Left renal pelvis (tissue), 4 donors: ENCODE measurements around the gene CYBRD1. TPM values are rescaled to one million over a fixed set of nuclear protein-coding genes. Genes with fewer than 3 reads are reported as not detected.

Experiments
- DNase-seq, 4 donors: peaks; one replicate each; pipeline ENCODE4 v3.0.0-alpha.2; 2013; ENCODE audit warnings: low read depth in 4 of 4, low spot score in 3 of 4
- polyA plus RNA-seq, 4 donors: library from polyadenylated mRNA; unstranded; fragments of 120-200 nt; gene quantifications; one replicate each; pipeline ENCODE4 v1.2.1, GENCODE V29; 2013; ENCODE audit not compliant: insufficient read length in 4 of 4

The CYBRD1 gene
- polyA plus RNA-seq, 4 donors, result 32.4 to 206 (median 60.9) TPM

DNA sequence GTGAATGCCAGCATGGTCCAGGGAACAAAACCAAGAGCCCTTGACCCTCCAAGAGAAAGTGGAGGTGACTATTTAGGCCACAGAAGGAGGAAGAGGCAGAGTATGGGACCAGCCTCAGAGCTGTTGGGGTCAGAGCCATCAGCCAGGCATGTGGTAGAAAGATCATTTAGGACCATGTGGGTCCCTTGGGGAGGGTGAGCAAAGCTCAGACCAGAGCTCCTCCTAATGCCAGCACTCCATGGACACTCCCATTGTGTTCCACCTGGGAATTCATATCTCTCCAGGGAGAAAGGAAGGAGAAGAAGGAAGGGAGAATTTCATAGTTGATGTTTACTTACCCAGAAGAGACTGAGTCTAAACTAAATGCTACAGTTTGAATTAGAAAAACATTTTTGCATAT lies 73.2 kb downstream of the CYBRD1 start:
- no peak for DNase-seq

DNA sequence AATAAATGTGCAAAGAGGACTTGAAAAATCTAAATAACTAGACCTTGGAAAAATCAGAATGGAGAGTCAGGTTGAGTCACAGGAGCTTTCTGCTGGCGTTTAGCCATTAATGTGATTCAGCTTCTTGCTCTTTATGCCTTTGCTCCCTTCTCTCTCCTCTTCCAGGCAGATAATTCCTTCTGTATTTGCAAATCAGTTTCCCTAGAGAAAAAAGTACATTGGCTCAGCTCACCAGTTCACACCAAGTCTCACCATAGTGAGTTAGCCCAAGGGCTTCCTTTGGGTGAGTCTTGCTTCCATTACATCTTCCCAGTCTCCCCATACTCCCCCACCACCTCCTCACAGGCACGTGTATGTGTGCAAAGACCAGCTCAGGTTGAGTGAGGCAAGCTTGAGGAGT lies 73.6 kb downstream of the CYBRD1 start:
- no peak for DNase-seq

DNA sequence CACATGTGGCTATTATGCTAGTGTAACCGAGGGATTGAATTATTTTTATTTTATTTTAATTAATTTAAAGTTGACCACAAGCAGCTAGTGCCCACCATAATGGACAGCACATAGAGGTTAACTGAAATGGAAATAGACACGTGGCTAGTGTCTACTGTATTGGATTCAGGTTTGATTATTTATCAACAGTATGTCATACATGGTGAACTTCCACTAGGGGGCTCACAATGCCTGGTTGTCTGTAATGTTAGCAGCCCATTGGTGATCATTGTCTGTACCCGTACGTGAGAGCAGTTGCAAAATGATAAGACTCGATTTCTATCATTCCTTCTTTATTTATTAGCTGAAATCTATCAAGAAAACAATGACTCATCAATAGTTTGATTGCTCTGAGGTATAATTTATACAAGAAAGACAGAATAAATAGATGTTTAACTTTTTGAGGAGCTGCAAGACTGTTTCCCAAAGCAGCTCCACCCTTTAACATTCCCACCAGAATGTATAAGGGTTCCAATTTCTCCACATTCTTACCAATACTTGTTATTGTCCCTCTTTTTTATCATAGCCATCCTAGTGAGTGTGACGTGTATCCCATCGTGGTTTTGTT lies 76.5 kb downstream of the CYBRD1 start:
- DNase-seq, result peak in 3 of 4 donors; percentile 7 to 16 (median 14)

DNA sequence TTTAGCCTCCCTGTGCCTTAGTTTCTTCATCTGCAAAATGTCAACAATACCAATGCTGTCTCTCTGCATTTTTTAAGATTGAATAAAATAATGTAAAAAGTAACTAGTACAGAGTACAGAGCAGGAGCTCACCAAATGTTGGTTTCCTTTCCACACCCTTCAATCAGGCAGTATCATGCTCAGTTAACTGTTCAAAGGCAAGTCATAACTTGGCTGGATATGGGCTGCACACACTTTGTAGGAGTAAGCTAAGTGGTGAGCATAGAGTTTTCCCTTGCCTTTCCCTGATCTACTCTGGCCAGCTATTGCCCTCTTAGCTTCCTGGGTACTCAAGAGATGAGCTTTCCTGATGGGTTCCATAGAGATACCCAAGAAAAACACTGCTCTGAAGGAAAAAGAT lies 77.9 kb downstream of the CYBRD1 start:
- DNase-seq, result no peak

DNA sequence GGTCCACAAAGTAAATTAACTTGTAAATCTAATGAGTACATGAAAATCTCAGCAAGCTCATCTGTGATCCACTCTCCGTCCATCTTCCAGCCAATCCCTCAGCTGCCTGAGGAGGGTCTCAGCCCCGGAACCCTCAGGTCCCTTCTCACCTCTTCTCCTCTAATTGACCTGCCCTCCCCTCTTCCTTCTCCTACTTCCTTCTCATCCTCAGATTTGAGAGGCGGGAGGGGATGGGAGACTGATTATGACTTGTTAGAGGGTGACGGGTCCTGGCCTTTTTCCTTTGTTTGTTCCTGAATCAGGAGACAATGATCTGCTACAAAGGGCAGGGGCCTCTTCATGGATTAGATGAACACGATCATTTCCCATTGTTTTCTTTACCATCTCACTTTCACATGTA lies 80.1 kb downstream of the CYBRD1 start:
- no peak for DNase-seq

Other genes with a start within 250 kb of the CYBRD1 start
- gene METTL8, start 88.5 kb upstream of the CYBRD1 start, polyA plus RNA-seq, result 10 to 100 TPM; 14.6 to 17.8 (median 16.2) TPM
- gene DCAF17, start 88.2 kb upstream of the CYBRD1 start, polyA plus RNA-seq, result 10 to 100 TPM; 22.1 to 33.3 (median 26.8) TPM
- 100 to 1,000 TPM; 163 to 204 (median 184) TPM for gene DYNC1I2, start 165.0 kb downstream of the CYBRD1 start, polyA plus RNA-seq